ENCODE results near the gene MYMK.

The MYMK gene

GRCh38 chr9:133525677-133526076 lies 918 bp upstream of the MYMK start:
- peaks cover 17% of the 10 kb centered on the region for H3K27me3 ChIP-seq (ENCODE audit: insufficient read depth, low read length, poor library complexity)
- ATAC-seq (ENCODE audit: insufficient read depth, low read depth) (no peak), DNase-seq (no peak)
- H3K4me2 ChIP-seq (ENCODE audit: insufficient read depth, low read length), result no peak overlapping the region
- no peaks in the 10 kb centered on the region for H3K36me3 ChIP-seq (ENCODE audit: insufficient read depth, low read length)
- H4K20me1 ChIP-seq (ENCODE audit: insufficient read depth, low read length), result 0 out of 2 replicates have a peak, but pooled peaks cover 4% of the 10 kb centered on the region
- no peak overlapping the region for H2AFZ ChIP-seq (ENCODE audit: low read depth, low read length)
- H3K27ac ChIP-seq (ENCODE audit: low read length), result no peak overlapping the region
- H3K9ac ChIP-seq (ENCODE audit: low read depth, low read length), result no peak overlapping the region
- H3K9me3 ChIP-seq (ENCODE audit: insufficient read depth, low read length, severe bottlenecking), result no peaks in the 10 kb centered on the region
- H3K4me3 ChIP-seq (ENCODE audit: low read depth in 1 of 2, low read length in 2 of 2), result no peak overlapping the region
- no peaks in the 10 kb centered on the region for H3K4me1 ChIP-seq (ENCODE audit: insufficient read depth, low read length)
- H3K79me2 ChIP-seq (ENCODE audit: insufficient read depth, low read length), result no peaks in the 10 kb centered on the region
- TF ChIP-seq CTCF (IDR thresholded peaks at IDR 0.05; ENCODE audit: borderline replicate concordance, extremely low read depth, low read length, poor library complexity, severe bottlenecking) (no peak), EZH2 (IDR thresholded peaks at IDR 0.05; ENCODE audit: borderline replicate concordance, low read depth, low read length, severe bottlenecking) (no peak)

GRCh38 chr9:133524146-133524545 lies 613 bp downstream of the MYMK start:
- no peak overlapping the region for H3K9ac ChIP-seq (ENCODE audit: low read depth, low read length)
- H3K27ac ChIP-seq (ENCODE audit: low read length), result no peak overlapping the region
- H4K20me1 ChIP-seq (ENCODE audit: insufficient read depth, low read length), result 0 out of 2 replicates have a peak, but pooled peaks cover 4% of the 10 kb centered on the region
- DNase-seq (no peak), ATAC-seq (ENCODE audit: insufficient read depth, low read depth) (no peak)
- H3K27me3 ChIP-seq (ENCODE audit: insufficient read depth, low read length, poor library complexity), result peaks cover 10% of the 10 kb centered on the region
- H3K4me2 ChIP-seq (ENCODE audit: insufficient read depth, low read length), result no peak overlapping the region
- no peak overlapping the region for H2AFZ ChIP-seq (ENCODE audit: low read depth, low read length)
- TF ChIP-seq EZH2 (IDR thresholded peaks at IDR 0.05; ENCODE audit: borderline replicate concordance, low read depth, low read length, severe bottlenecking) (no peak), CTCF (IDR thresholded peaks at IDR 0.05; ENCODE audit: borderline replicate concordance, extremely low read depth, low read length, poor library complexity, severe bottlenecking) (no peak)
- H3K36me3 ChIP-seq (ENCODE audit: insufficient read depth, low read length), result no peaks in the 10 kb centered on the region
- H3K4me3 ChIP-seq (ENCODE audit: low read depth in 1 of 2, low read length in 2 of 2), result no peak overlapping the region
- no peaks in the 10 kb centered on the region for H3K79me2 ChIP-seq (ENCODE audit: insufficient read depth, low read length)
- H3K4me1 ChIP-seq (ENCODE audit: insufficient read depth, low read length), result no peaks in the 10 kb centered on the region
- H3K9me3 ChIP-seq (ENCODE audit: insufficient read depth, low read length, severe bottlenecking), result no peaks in the 10 kb centered on the region

- no peak for ATAC-seq (ENCODE audit: insufficient read depth, low read depth)
Measured at GRCh38 chr9:133523106-133523505, 1.7 kb downstream of the MYMK start.

More at GRCh38 chr9:133523106-133523505, 1.7 kb downstream of the MYMK start:
- no peak overlapping the region for H3K9ac ChIP-seq (ENCODE audit: low read depth, low read length)
- H3K9me3 ChIP-seq (ENCODE audit: insufficient read depth, low read length, severe bottlenecking), result no peaks in the 10 kb centered on the region
- no peak overlapping the region for H2AFZ ChIP-seq (ENCODE audit: low read depth, low read length)
- no peak for TF ChIP-seq EZH2 (IDR thresholded peaks at IDR 0.05; ENCODE audit: borderline replicate concordance, low read depth, low read length, severe bottlenecking)
- no peak for TF ChIP-seq CTCF (IDR thresholded peaks at IDR 0.05; ENCODE audit: borderline replicate concordance, extremely low read depth, low read length, poor library complexity, severe bottlenecking)
- H3K4me3 ChIP-seq (ENCODE audit: low read depth in 1 of 2, low read length in 2 of 2), result no peak overlapping the region
- no peaks in the 10 kb centered on the region for H4K20me1 ChIP-seq (ENCODE audit: insufficient read depth, low read length)
- H3K36me3 ChIP-seq (ENCODE audit: insufficient read depth, low read length), result no peaks in the 10 kb centered on the region
- no peaks in the 10 kb centered on the region for H3K79me2 ChIP-seq (ENCODE audit: insufficient read depth, low read length)
- H3K4me2 ChIP-seq (ENCODE audit: insufficient read depth, low read length), result no peak overlapping the region
- H3K4me1 ChIP-seq (ENCODE audit: insufficient read depth, low read length), result no peaks in the 10 kb centered on the region
- no peak for DNase-seq
- H3K27me3 ChIP-seq (ENCODE audit: insufficient read depth, low read length, poor library complexity), result peaks cover 7% of the 10 kb centered on the region
- H3K27ac ChIP-seq (ENCODE audit: low read length), result no peak overlapping the region

All from DND-41 (cell line).